ENCODE data around the gene TBCD.

The TBCD gene

DNA sequence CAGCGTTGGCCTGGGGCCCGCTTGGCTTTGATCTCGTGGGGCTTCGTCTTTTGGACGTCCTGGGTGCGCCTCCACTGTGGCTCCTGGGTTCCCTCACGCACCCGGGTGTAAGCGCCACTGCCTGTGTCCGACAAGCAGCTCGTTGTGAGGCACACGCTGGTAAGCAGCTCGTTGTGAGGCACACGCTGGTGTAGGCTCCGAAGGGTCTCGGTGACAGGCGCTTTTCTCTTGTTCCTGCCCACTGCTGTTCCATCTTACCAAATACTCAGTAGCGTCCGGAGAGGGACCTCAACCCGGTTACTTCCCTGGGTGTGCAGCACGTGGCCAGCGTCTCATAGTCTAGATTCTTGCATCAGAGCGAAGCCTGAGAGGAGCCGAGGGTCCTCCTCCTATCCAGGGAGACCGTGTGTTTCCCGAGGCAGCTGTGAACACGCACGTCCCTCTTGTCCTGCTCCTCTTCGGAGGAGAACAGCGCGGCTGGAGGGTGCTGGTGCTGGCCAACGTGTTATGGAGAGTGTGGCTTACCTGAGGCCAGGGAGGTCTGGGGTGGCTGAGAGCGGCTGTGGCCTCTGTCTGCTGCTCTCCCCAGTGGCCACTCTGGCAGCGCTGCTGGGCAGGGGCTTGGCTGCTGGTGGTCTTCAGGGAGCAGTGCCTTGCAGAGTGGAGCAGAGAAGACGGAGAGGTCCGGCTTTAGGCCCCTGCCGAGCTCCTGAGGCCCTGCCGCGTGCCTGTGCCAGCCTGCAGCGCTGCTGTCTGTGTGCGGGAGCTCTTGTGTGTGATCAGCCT is 120.1 kb downstream of the TBCD start:
- no peak for DNase-seq (ENCODE audit: low read depth)
- Histone ChIP-seq H3K27me3 (replicated peaks; ENCODE audit: control insufficient read depth, insufficient read depth, low read length) (no peaks in the 10 kb centered on the region), H3K9ac (ENCODE audit: low read length) (no peak overlapping the region), H3K4me1 (ENCODE audit: control insufficient read depth, insufficient read depth, low read length) (peaks cover 15% of the 10 kb centered on the region), H3K9me3 (ENCODE audit: control insufficient read depth, low read length) (no peaks in the 10 kb centered on the region), H3K4me3 (ENCODE audit: low read length) (no peak overlapping the region), H3K36me3 (ENCODE audit: control insufficient read depth, insufficient read depth, low read length, severe bottlenecking) (peaks cover 17% of the 10 kb centered on the region)

GRCh38 chr17:82872591-82873520 is 121.0 kb downstream of the TBCD start:
- H3K4me3 ChIP-seq (ENCODE audit: low read length) = no peak overlapping the region

DNA sequence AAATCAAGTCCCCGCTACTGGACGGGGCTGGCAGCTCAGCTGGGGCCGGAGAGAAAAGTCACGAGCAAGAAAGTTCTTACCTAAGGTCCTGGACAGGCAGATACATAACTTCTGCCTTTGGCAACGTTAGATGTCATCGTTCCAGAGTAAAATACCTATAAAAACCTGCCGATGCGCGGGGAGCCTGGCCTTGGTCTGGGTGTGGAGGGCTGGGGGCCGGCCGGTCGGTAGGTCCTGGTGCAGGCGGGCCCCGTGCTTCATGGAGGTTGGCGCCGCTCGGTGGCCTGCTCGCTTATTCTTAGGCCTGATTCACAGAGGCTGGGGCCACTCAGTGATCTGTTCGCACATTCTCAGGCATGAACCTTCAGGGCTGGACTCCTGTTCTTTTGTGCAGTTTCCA is 121.7 kb downstream of the TBCD start:
- Histone ChIP-seq H3K9ac (ENCODE audit: low read length) (no peak overlapping the region), H3K36me3 (ENCODE audit: control insufficient read depth, insufficient read depth, low read length, severe bottlenecking) (peaks cover 17% of the 10 kb centered on the region), H3K27me3 (replicated peaks; ENCODE audit: control insufficient read depth, insufficient read depth, low read length) (no peaks in the 10 kb centered on the region), H3K4me1 (ENCODE audit: control insufficient read depth, insufficient read depth, low read length) (peaks cover 16% of the 10 kb centered on the region), H3K9me3 (ENCODE audit: control insufficient read depth, low read length) (no peaks in the 10 kb centered on the region), H3K4me3 (ENCODE audit: low read length) (no peak overlapping the region)
- no peak for DNase-seq (ENCODE audit: low read depth)

More at GRCh38 chr17:82872591-82873520, 121.0 kb downstream of the TBCD start:
- no peak for DNase-seq (ENCODE audit: low read depth)
- H3K9me3 ChIP-seq (ENCODE audit: control insufficient read depth, low read length) = no peaks in the 10 kb centered on the region
- H3K9ac ChIP-seq (ENCODE audit: low read length) = no peak overlapping the region
- no peaks in the 10 kb centered on the region for H3K27me3 ChIP-seq (replicated peaks; ENCODE audit: control insufficient read depth, insufficient read depth, low read length)
- H3K36me3 ChIP-seq (ENCODE audit: control insufficient read depth, insufficient read depth, low read length, severe bottlenecking) = peaks cover 17% of the 10 kb centered on the region
- peaks cover 16% of the 10 kb centered on the region for H3K4me1 ChIP-seq (ENCODE audit: control insufficient read depth, insufficient read depth, low read length)

GRCh38 chr17:82874011-82874835 is 122.4 kb downstream of the TBCD start:
- H3K9me3 ChIP-seq (ENCODE audit: control insufficient read depth, low read length) = no peaks in the 10 kb centered on the region
- no peak overlapping the region for H3K4me3 ChIP-seq (ENCODE audit: low read length)
- H3K36me3 ChIP-seq (ENCODE audit: control insufficient read depth, insufficient read depth, low read length, severe bottlenecking) = peaks cover 17% of the 10 kb centered on the region
- no peaks in the 10 kb centered on the region for H3K27me3 ChIP-seq (replicated peaks; ENCODE audit: control insufficient read depth, insufficient read depth, low read length)
- H3K4me1 ChIP-seq (ENCODE audit: control insufficient read depth, insufficient read depth, low read length) = peaks cover 16% of the 10 kb centered on the region
- no peak overlapping the region for H3K9ac ChIP-seq (ENCODE audit: low read length)
- DNase-seq (ENCODE audit: low read depth) = no peak

DNA sequence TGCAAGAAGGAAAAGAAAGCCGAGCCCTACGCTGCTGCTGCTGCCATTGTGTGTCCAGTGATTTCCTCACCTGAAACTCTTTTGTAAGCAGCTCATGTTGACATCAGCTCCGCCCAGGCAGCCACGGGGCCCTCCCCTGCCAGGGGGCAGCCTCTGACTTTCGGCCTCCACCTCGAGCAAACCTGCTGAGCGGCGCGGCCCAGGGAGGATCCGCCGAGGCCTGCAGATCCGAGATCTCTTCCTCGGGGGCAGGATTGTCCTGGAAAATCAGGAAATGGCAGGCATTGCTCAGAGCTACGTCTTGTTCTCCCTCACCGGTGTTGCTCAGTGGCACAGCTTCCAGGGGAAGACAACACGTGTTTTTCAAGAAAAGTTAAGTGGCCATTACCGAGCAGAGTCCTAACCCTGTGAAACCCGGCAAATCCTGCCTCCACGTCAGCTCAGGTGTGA is 123.6 kb downstream of the TBCD start:
- no peaks in the 10 kb centered on the region for H3K27me3 ChIP-seq (replicated peaks; ENCODE audit: control insufficient read depth, insufficient read depth, low read length)
- no peak overlapping the region for H3K4me3 ChIP-seq (ENCODE audit: low read length)
- DNase-seq (ENCODE audit: low read depth) = no peak
- H3K4me1 ChIP-seq (ENCODE audit: control insufficient read depth, insufficient read depth, low read length) = peaks cover 16% of the 10 kb centered on the region
- peaks cover 13% of the 10 kb centered on the region for H3K36me3 ChIP-seq (ENCODE audit: control insufficient read depth, insufficient read depth, low read length, severe bottlenecking)
- no peak overlapping the region for H3K9ac ChIP-seq (ENCODE audit: low read length)
- no peaks in the 10 kb centered on the region for H3K9me3 ChIP-seq (ENCODE audit: control insufficient read depth, low read length)

GRCh38 chr17:82876149-82876548 is 124.3 kb downstream of the TBCD start:
- Histone ChIP-seq H3K36me3 (ENCODE audit: control insufficient read depth, insufficient read depth, low read length, severe bottlenecking) (peaks cover 11% of the 10 kb centered on the region), H3K4me3 (ENCODE audit: low read length) (peak overlapping the region; percentile 5), H3K9ac (ENCODE audit: low read length) (peak overlapping the region; percentile 54), H3K27me3 (replicated peaks; ENCODE audit: control insufficient read depth, insufficient read depth, low read length) (no peaks in the 10 kb centered on the region), H3K4me1 (ENCODE audit: control insufficient read depth, insufficient read depth, low read length) (peaks cover 18% of the 10 kb centered on the region), H3K9me3 (ENCODE audit: control insufficient read depth, low read length) (no peaks in the 10 kb centered on the region)
- DNase-seq (ENCODE audit: low read depth) = no peak

GRCh38 chr17:82876602-82877379 is 124.9 kb downstream of the TBCD start:
- peaks cover 7% of the 10 kb centered on the region for H3K36me3 ChIP-seq (ENCODE audit: control insufficient read depth, insufficient read depth, low read length, severe bottlenecking)
- H3K4me1 ChIP-seq (ENCODE audit: control insufficient read depth, insufficient read depth, low read length) = peaks cover 25% of the 10 kb centered on the region
- no peaks in the 10 kb centered on the region for H3K9me3 ChIP-seq (ENCODE audit: control insufficient read depth, low read length)
- H3K27me3 ChIP-seq (replicated peaks; ENCODE audit: control insufficient read depth, insufficient read depth, low read length) = no peaks in the 10 kb centered on the region
- peak overlapping the region; percentile 5 for H3K4me3 ChIP-seq (ENCODE audit: low read length)
- DNase-seq (ENCODE audit: low read depth) = peak; percentile 65
- peak overlapping the region; percentile 54 for H3K9ac ChIP-seq (ENCODE audit: low read length)

GRCh38 chr17:82878527-82878926 is 126.7 kb downstream of the TBCD start:
- H3K36me3 ChIP-seq (ENCODE audit: control insufficient read depth, insufficient read depth, low read length, severe bottlenecking) = no peaks in the 10 kb centered on the region
- H3K4me3 ChIP-seq (ENCODE audit: low read length) = no peak overlapping the region
- no peak for DNase-seq (ENCODE audit: low read depth)
- H3K4me1 ChIP-seq (ENCODE audit: control insufficient read depth, insufficient read depth, low read length) = peaks cover 29% of the 10 kb centered on the region
- no peaks in the 10 kb centered on the region for H3K9me3 ChIP-seq (ENCODE audit: control insufficient read depth, low read length)
- no peaks in the 10 kb centered on the region for H3K27me3 ChIP-seq (replicated peaks; ENCODE audit: control insufficient read depth, insufficient read depth, low read length)
- no peak overlapping the region for H3K9ac ChIP-seq (ENCODE audit: low read length)

- H3K27me3 ChIP-seq (replicated peaks; ENCODE audit: control insufficient read depth, insufficient read depth, low read length) = no peaks in the 10 kb centered on the region
- H3K9me3 ChIP-seq (ENCODE audit: control insufficient read depth, low read length) = no peaks in the 10 kb centered on the region
- DNase-seq (ENCODE audit: low read depth) = no peak
- no peak overlapping the region for H3K4me3 ChIP-seq (ENCODE audit: low read length)
- no peak overlapping the region for H3K9ac ChIP-seq (ENCODE audit: low read length)
- H3K4me1 ChIP-seq (ENCODE audit: control insufficient read depth, insufficient read depth, low read length) = peaks cover 29% of the 10 kb centered on the region
- no peaks in the 10 kb centered on the region for H3K36me3 ChIP-seq (ENCODE audit: control insufficient read depth, insufficient read depth, low read length, severe bottlenecking)
These were observed 127.4 kb downstream of the TBCD start for GRCh38 chr17:82879241-82879640.

- DNase-seq (ENCODE audit: low read depth) = no peak
- Histone ChIP-seq H3K9me3 (ENCODE audit: control insufficient read depth, low read length) (no peaks in the 10 kb centered on the region), H3K4me3 (ENCODE audit: low read length) (no peak overlapping the region), H3K4me1 (ENCODE audit: control insufficient read depth, insufficient read depth, low read length) (peaks cover 38% of the 10 kb centered on the region), H3K9ac (ENCODE audit: low read length) (peak overlapping the region; percentile 47), H3K27me3 (replicated peaks; ENCODE audit: control insufficient read depth, insufficient read depth, low read length) (no peaks in the 10 kb centered on the region), H3K36me3 (ENCODE audit: control insufficient read depth, insufficient read depth, low read length, severe bottlenecking) (no peaks in the 10 kb centered on the region)
These were observed 128.9 kb downstream of the TBCD start for GRCh38 chr17:82880620-82881323.

All from adipocyte (in vitro differentiated cells).